HEK293T (cell line): ENCODE data around the gene ALG9.

Source experiments
- ARNT ChIP-seq: fragments of 450-650 bp; IDR thresholded peaks from 2 replicates; pipeline ENCODE4 v1.6.1; 2017; ENCODE audit warnings: mild to moderate bottlenecking
- BHLHE40 ChIP-seq: fragments of 450-650 bp; IDR thresholded peaks from 2 replicates; pipeline ENCODE4 v1.6.1; 2016; ENCODE audit warnings: mild to moderate bottlenecking, moderate library complexity, borderline replicate concordance
- CTBP1 ChIP-seq: fragments of 450-650 bp; IDR thresholded peaks from 2 replicates; pipeline ENCODE4 v1.6.1; 2016; ENCODE audit warnings: borderline replicate concordance
- FOXA1 ChIP-seq: fragments of 450-650 bp; IDR thresholded peaks from 2 replicates; pipeline ENCODE4 v1.6.1; 2016; ENCODE audit warnings: mild to moderate bottlenecking
- FOXK2 ChIP-seq: fragments of 450-650 bp; IDR thresholded peaks from 2 replicates; pipeline ENCODE4 v1.6.1; 2016; ENCODE audit warnings: mild to moderate bottlenecking
- FOXM1 ChIP-seq: fragments of 450-650 bp; IDR thresholded peaks from 2 replicates; pipeline ENCODE4 v1.6.1; 2017; ENCODE audit warnings: mild to moderate bottlenecking, borderline replicate concordance
- HDGF ChIP-seq: fragments of 450-650 bp; IDR thresholded peaks from 2 replicates; pipeline ENCODE4 v1.6.1; 2017; ENCODE audit warnings: antibody characterized with exemption, borderline replicate concordance
- L3MBTL2 ChIP-seq: fragments of 450-650 bp; conservative IDR thresholded peaks from 2 replicates; pipeline ENCODE4 v1.6.1; 2016; ENCODE audit warnings: mild to moderate bottlenecking
- SP1 ChIP-seq: fragments of 450-650 bp; IDR thresholded peaks from 2 replicates; pipeline ENCODE4 v1.6.1; 2017
- SUZ12 ChIP-seq: fragments of 450-650 bp; IDR thresholded peaks from 2 replicates; pipeline ENCODE4 v1.6.1; 2016; ENCODE audit warnings: mild to moderate bottlenecking
- TARDBP ChIP-seq: fragments of 450-650 bp; IDR thresholded peaks from 2 replicates; pipeline ENCODE4 v1.6.1; 2016
- ZNF384 ChIP-seq: fragments of 450-650 bp; IDR thresholded peaks from 2 replicates; pipeline ENCODE4 v1.6.1; 2016
- TF ChIP-seq, protein P1 (sequence below): fragments of 450-650 bp; IDR thresholded peaks from 2 replicates; pipeline ENCODE4 v1.6.1; 2016

DNA sequence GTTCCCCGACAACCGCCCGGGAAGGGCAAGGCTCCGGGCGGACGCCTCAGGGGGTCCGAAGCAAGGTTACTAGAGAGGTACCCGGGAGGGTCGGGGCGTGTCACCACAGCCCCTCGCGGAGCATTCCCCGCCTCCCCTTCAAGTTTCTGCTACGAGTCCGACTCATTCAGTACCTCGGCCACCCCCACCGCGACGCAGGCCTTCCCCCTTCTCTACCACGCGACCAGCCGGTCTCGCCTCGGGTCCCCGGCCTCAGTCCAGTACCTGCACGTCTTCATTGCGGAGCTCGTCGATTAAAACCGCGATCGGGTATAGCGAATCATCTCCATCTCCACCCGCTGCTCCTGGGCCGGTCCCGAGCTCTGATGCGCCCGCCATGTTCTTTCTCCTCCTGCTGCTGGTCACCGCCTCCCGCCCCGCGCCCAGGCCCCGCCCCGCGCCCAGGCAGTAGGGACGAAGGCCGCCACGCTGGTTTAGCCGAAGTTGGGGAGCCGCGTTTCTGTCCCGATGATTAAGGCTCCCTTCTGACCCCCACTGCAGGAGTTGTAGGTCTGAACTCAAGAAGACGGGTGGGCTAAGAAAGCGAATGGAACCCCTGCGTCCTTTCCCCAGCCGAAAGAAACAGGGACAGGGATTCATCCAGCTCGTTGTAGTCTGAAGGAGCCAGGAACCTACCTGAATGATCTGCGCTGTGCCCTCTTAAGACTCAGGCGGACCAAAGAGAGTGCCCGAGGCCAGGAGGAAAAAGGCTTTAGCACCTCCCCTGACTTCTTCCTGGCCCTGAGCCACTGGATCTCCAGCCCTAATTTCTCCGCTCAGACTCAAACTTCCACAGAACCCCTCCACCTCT lies 105.2 kb downstream of the ALG9 start, which contains the start of gene PPP2R1B:
- TF ChIP-seq TARDBP = no peak
- TF ChIP-seq ARNT = no peak
- TF ChIP-seq BHLHE40 = no peak
- no peak for TF ChIP-seq FOXM1
- TF ChIP-seq FOXA1 = no peak
- TF ChIP-seq SUZ12 = no peak
- no peak for TF ChIP-seq SP1
- TF ChIP-seq, protein P1, sequence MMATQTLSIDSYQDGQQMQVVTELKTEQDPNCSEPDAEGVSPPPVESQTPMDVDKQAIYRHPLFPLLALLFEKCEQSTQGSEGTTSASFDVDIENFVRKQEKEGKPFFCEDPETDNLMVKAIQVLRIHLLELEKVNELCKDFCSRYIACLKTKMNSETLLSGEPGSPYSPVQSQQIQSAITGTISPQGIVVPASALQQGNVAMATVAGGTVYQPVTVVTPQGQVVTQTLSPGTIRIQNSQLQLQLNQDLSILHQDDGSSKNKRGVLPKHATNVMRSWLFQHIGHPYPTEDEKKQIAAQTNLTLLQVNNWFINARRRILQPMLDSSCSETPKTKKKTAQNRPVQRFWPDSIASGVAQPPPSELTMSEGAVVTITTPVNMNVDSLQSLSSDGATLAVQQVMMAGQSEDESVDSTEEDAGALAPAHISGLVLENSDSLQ = no peak
- no peak for TF ChIP-seq CTBP1
- no peak for TF ChIP-seq FOXK2
- TF ChIP-seq ZNF384 = no peak
- peak; percentile 74 for TF ChIP-seq L3MBTL2
- no peak for TF ChIP-seq HDGF
